SK-MEL-5 (cell line): ENCODE results near the gene ALDH1B1. TPM values are rescaled to one million over a fixed set of nuclear protein-coding genes. Genes with fewer than 3 reads are reported as not detected.

Experiments used
- DNase-seq: peaks from one replicate; pipeline ENCODE4 v3.0.0-alpha.2; 2016; ENCODE audit warnings: low read depth, low spot score
- in situ Hi-C: cut with HindIII; loops from 2 replicates; pipeline ENCODE4 v1.10.0; 2016; ENCODE audit warnings: low sequenced_read_pairs, high pct_unique_total_duplicates, low pct_unique_long_range_greater_than_20kb
- total RNA-seq: library from RNA; depleted of rRNA; stranded (reverse); fragments of >200 nt; shearing (Covaris generic); gene quantifications from 2 replicates; pipeline ENCODE4 v1.2.3, GENCODE V29; 2014; rRNA removed

The ALDH1B1 gene
- total RNA-seq, 1 experiment from 2014 or later: 50.2 TPM

- in situ Hi-C loops: no loop called here
- no peak for DNase-seq
Observed at GRCh38 chr9:38442473-38443096, 50.1 kb downstream of the ALDH1B1 start.

DNA sequence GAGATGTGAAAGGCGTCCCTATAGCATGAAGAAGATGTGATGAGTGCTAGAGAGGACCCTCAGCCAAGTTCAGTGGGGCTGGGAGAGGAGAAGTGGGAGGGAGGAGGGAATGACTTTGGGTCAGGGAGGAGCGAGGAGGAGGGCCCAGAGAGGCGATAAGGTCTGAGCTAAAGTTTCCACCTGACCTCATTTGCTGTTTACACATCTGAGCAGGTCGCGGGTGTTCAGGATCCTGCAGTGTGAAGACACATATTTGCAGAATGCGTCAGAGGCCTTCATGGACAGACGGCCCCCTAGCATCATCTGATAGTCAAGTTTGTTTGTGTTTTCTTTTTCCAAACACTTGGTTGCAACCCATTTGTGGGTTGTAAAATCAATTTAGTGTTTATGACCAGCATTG, 50.7 kb downstream of the ALDH1B1 start:
- in situ Hi-C loops: no loop called here
- no peak for DNase-seq

- no peak for DNase-seq
- in situ Hi-C loops: no loop called here
Observed at GRCh38 chr9:38443597-38443996, 51.1 kb downstream of the ALDH1B1 start.

DNA sequence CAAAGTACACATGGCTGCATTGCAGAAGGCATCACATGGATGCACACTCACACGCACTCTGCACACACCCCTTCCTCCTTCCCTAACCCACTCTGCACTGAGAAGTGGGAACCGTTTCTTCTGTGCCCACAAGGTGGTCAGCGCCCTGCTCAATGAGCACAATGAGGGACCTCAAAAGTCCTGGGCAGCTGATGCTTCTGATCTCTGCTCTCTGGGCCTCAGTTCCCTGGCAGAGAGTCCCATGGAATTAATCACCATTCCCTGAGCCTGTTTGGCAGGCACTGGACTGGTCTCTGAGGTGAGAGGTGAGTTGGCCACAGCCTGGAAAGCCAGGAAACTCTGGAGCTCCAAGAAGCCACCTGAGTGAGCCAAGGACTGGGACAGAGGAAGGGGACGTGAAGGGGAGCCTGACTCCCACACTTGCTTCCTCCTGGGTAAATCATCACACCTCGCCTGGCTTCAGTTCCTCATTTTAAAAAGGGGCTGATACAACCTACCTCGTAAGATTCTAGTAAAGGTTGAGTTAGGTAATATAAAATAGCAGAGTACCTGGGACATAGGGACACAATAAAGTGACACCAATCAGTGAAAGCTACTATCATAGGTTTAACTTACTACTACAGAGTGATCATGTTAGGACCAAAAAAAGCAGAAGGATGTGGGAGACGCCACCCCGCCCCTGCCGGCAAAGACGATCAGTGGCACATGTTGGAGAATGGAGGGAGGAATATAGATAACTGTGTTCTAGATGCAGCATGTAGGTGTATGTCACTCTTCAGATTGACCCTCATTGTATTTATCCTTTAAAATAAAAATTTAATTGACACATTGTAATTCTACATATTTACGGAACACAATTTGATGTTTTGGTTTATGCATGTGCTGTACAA, 52.9 kb downstream of the ALDH1B1 start:
- in situ Hi-C loops: no loop called here
- no peak for DNase-seq

DNA sequence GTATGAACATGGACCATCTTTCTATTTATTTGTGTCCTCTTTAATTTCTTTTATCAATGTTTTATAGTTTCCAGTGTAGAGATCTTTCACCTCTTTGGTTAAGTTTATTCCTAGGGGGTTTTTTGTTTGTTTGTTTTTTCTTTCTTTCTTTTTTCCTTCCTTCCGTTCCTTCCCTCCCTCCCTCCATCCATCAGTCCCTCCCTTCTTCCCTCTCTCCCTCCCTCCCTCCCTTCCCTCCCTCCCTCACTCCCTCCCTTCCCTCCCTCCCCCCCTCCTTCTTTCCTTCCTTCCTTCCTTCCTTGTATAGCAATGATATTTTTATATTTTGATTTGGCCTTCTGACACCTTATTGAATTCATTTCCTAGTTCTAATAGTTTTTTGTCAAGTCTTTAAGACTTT, 55.2 kb downstream of the ALDH1B1 start:
- in situ Hi-C loops: no loop called here

More for the DNA sequence above, 55.2 kb downstream of the ALDH1B1 start:
- DNase-seq: no peak

Other genes starting within 250 kb of the ALDH1B1 start
- gene IGFBPL1, start 31.8 kb downstream of the ALDH1B1 start, total RNA-seq: 7.9 and 8.5 TPM in 2 replicates
- not detected in 2 replicates for gene ANKRD18A, start 227.9 kb downstream of the ALDH1B1 start, total RNA-seq